ENCODE measurements around the gene TAMALIN. TPM values are rescaled to one million over a fixed set of nuclear protein-coding genes. Genes with fewer than 3 reads are reported as not detected.

TAMALIN gene
- total RNA-seq, 1 donor from 2014 or later: 52.8 TPM

DNA sequence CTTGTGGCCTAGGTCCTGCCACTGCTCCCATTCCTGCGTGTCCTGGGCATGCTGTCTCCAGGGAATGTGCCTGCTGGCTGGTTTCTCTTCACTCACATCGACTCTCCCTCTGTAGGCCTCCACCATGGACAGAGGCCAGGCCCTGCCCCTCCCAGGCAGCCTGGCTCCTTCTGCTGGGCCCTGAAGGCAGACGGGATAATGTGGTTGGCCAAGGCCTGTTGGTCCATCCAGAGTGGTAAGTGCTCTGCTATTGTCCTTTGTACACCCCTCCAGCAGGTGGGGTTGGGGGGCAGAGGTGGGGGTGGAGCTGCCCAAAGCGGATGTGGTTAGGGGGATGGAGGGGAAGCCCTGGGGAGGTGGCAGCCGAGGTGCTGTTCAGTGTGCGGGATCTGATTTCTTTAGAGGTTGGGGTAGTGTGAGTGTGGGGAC, 35.0 kb downstream of the TAMALIN start:
- peaks cover 71% of the 10 kb centered on the region for H3K4me1 Mint-ChIP-seq
- DNase-seq (peak; percentile 49), ATAC-seq (ENCODE audit: low read depth) (peak; percentile 65)
- intact Hi-C loops (cut with micrococcal nuclease): loop anchor here (1.0 kb wide), 1 partner anchor 9 kb away; no protein-coding TSS in a partner anchor
- H3K27ac Mint-ChIP-seq: peak overlapping the region; percentile 74
- peaks cover 17% of the 10 kb centered on the region for H3K36me3 Mint-ChIP-seq (ENCODE audit: low read depth)
- ChIA-PET CTCF (interaction anchor here (1.1 to 2.3 kb wide), 3 partner anchors 9 to 77 kb away, joined by 4 to 14 read pairs (median 5); partner anchors contain the start of gene NR4A1), POLR2A (interaction anchor here (1.1 to 6.6 kb wide), 4 partner anchors 9 to 28 kb away, joined by 3 to 94 read pairs (median 8); partner anchors contain the start of genes ATG101 and NR4A1)
- no peaks in the 10 kb centered on the region for H3K27me3 Mint-ChIP-seq
- TF ChIP-seq CTCF (IDR thresholded peaks at IDR 0.05): no peak
- peak overlapping the region; percentile 73 for H3K4me3 Mint-ChIP-seq
- H3K9me3 Mint-ChIP-seq: no peaks in the 10 kb centered on the region

- peaks cover 69% of the 10 kb centered on the region for H3K4me1 Mint-ChIP-seq
- no peak overlapping the region for H3K4me3 Mint-ChIP-seq
- intact Hi-C loops (cut with micrococcal nuclease): loop anchor here (1.0 kb wide), 1 partner anchor 7 kb away; no protein-coding TSS in a partner anchor
- H3K27ac Mint-ChIP-seq: peak overlapping the region; percentile 50
- ATAC-seq (ENCODE audit: low read depth): no peak
- DNase-seq: no peak
- POLR2A ChIA-PET: interaction anchor here (0.6 to 6.6 kb wide), 4 partner anchors 8 to 1416 kb away, joined by 3 to 94 read pairs (median 4); partner anchors contain the start of gene NR4A1
- TF ChIP-seq CTCF (IDR thresholded peaks at IDR 0.05): no peak
- CTCF ChIA-PET: interaction anchor here (1.6 to 2.3 kb wide), 3 partner anchors 8 to 18 kb away, joined by 5 to 14 read pairs (median 6); partner anchors contain the start of gene NR4A1
- no peaks in the 10 kb centered on the region for H3K27me3 Mint-ChIP-seq
- peaks cover 17% of the 10 kb centered on the region for H3K36me3 Mint-ChIP-seq (ENCODE audit: low read depth)
- no peaks in the 10 kb centered on the region for H3K9me3 Mint-ChIP-seq
Measured at GRCh38 chr12:52042706-52043385, 36.1 kb downstream of the TAMALIN start.

GRCh38 chr12:52043386-52044212, 36.9 kb downstream of the TAMALIN start:
- no peak for DNase-seq
- no peaks in the 10 kb centered on the region for H3K27me3 Mint-ChIP-seq
- no peaks in the 10 kb centered on the region for H3K9me3 Mint-ChIP-seq
- no peak for ATAC-seq (ENCODE audit: low read depth)
- no peak overlapping the region for H3K4me3 Mint-ChIP-seq
- H3K4me1 Mint-ChIP-seq: peaks cover 62% of the 10 kb centered on the region
- CTCF ChIA-PET: interaction anchor here (1.2 to 1.8 kb wide), 4 partner anchors 11 to 73 kb away, joined by 3 to 6 read pairs (median 4); no protein-coding TSS in a partner anchor
- POLR2A ChIA-PET: interaction anchor here (0.7 kb wide), 1 partner anchor 11 kb away, joined by 3 read pairs; no protein-coding TSS in a partner anchor
- no peak for TF ChIP-seq CTCF (IDR thresholded peaks at IDR 0.05)
- intact Hi-C loops (cut with micrococcal nuclease): no loop called here
- H3K27ac Mint-ChIP-seq: no peak overlapping the region
- peaks cover 17% of the 10 kb centered on the region for H3K36me3 Mint-ChIP-seq (ENCODE audit: low read depth)

- Mint-ChIP-seq H3K9me3 (no peaks in the 10 kb centered on the region), H3K36me3 (ENCODE audit: low read depth) (peaks cover 17% of the 10 kb centered on the region), H3K27me3 (no peaks in the 10 kb centered on the region), H3K4me1 (peaks cover 58% of the 10 kb centered on the region), H3K27ac (no peak overlapping the region), H3K4me3 (no peak overlapping the region)
- ChIA-PET CTCF (interaction anchor here (1.2 to 1.8 kb wide), 4 partner anchors 12 to 72 kb away, joined by 3 to 6 read pairs (median 4); no protein-coding TSS in a partner anchor), POLR2A (no interaction called here)
- ATAC-seq (ENCODE audit: low read depth) (no peak), DNase-seq (no peak)
- intact Hi-C loops (cut with micrococcal nuclease): no loop called here
- no peak for TF ChIP-seq CTCF (IDR thresholded peaks at IDR 0.05)
Measured at GRCh38 chr12:52044292-52044983, 37.7 kb downstream of the TAMALIN start.
